Measurements from ENCODE around the gene PRKAR1B. TPM values are rescaled to one million over a fixed set of nuclear protein-coding genes. Genes with fewer than 3 reads are reported as not detected.

The PRKAR1B gene
- total and polyA plus RNA-seq, 10 of the 15 experiments (the other 5 are each of a cell fraction or from before 2014, with no cell fraction given) = 1.4 to 45.6 (median 19.3) TPM

DNA sequence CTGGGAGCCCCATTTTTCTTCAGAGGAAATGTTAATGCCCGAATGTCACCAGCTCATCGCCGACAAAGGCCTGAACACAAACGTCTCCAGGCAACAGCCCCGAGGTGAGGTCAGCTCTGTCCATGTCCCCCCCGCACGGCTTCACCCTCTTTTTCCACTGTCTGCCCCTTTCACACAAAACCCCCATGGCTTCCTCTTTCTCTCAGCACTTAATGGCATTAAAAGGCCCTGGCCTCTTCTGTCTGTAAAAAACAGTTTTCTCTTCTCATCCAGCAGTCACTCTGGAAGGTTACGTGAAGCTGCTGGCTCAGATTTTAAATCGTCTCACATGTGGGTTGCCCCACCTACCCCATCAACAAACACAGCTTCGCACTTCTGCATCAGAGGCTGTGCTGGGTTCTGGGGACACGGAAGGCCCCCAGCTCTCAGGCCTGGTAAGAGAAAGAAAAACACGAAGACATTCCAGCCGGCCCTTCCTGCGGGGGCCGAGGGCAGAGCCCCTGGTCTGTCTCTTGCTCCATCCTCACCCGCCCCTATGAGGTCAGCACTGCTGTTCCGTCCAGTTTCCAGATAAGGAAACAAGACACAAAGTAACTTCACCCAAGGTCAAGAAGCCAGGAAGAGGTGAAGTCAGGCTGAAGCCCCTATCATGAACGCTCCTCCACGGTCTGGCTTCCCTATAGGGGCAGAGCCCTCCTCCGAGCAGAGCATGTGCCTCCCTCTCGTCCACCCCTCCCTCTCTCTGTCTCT is 116.4 kb downstream of the PRKAR1B start:
- Histone ChIP-seq H2AFZ (ENCODE audit: control insufficient read depth, low read depth, low read length) (no peak overlapping the region), H3K4me2 (ENCODE audit: control insufficient read depth, insufficient read depth) (no peak overlapping the region), H3K4me1 (ENCODE audit: control insufficient read depth, insufficient read depth, low read length) (peaks cover 9% of the 10 kb centered on the region), H3K27me3 (replicated peaks in 1 of 2; ENCODE audit: control insufficient read depth in 2 of 2, insufficient read depth in 2 of 2, low read length in 1 of 2) (no peaks in the 10 kb centered on the region), H3K9ac (ENCODE audit: control insufficient read depth, insufficient read depth, low read length) (no peak overlapping the region), H3K27ac (ENCODE audit: control insufficient read depth, insufficient read depth) (no peak overlapping the region), H3K79me2 (ENCODE audit: control insufficient read depth, insufficient read depth, low read length) (peaks cover 4% of the 10 kb centered on the region), H4K20me1 (ENCODE audit: control insufficient read depth, insufficient read depth) (no peaks in the 10 kb centered on the region), H3K36me3 (ENCODE audit: control insufficient read depth in 2 of 2, insufficient read depth in 2 of 2, low read length in 1 of 2) (peaks cover 0 to 3% of the 10 kb centered on the region in 2 experiments; a peak in 1 of 4 replicates), H3K9me3 (replicated peaks; ENCODE audit: control insufficient read depth, insufficient read depth, low read length) (no peaks in the 10 kb centered on the region; the same call in 2 of the 3 replicates), H3K4me3 (no peak overlapping the region)
- RAD21 ChIA-PET (ENCODE audit: unreplicated experiment) = interaction anchor here (1.1 kb wide), 1 partner anchor 18 kb away, joined by 3 read pairs; no protein-coding TSS in a partner anchor
- ATAC-seq = peak; percentile 22
- 81% methylated on average over 21 of the region's 21 CpGs for WGBS (ENCODE audit: insufficient coverage, insufficient replicate concordance, low lambda C conversion rate, missing lambda C conversion rate)
- no peak for FAIRE-seq
- BruUV-seq (replicated peaks) = no TSS peak
- intact Hi-C loops (cut with micrococcal nuclease; ENCODE audit: unreplicated experiment) (no loop called here), in situ Hi-C loops (cut with MboI) (no loop called here)
- DNase-seq (ENCODE audit: low read depth, low spot score) = no peak
- TF ChIP-seq, protein P1, sequence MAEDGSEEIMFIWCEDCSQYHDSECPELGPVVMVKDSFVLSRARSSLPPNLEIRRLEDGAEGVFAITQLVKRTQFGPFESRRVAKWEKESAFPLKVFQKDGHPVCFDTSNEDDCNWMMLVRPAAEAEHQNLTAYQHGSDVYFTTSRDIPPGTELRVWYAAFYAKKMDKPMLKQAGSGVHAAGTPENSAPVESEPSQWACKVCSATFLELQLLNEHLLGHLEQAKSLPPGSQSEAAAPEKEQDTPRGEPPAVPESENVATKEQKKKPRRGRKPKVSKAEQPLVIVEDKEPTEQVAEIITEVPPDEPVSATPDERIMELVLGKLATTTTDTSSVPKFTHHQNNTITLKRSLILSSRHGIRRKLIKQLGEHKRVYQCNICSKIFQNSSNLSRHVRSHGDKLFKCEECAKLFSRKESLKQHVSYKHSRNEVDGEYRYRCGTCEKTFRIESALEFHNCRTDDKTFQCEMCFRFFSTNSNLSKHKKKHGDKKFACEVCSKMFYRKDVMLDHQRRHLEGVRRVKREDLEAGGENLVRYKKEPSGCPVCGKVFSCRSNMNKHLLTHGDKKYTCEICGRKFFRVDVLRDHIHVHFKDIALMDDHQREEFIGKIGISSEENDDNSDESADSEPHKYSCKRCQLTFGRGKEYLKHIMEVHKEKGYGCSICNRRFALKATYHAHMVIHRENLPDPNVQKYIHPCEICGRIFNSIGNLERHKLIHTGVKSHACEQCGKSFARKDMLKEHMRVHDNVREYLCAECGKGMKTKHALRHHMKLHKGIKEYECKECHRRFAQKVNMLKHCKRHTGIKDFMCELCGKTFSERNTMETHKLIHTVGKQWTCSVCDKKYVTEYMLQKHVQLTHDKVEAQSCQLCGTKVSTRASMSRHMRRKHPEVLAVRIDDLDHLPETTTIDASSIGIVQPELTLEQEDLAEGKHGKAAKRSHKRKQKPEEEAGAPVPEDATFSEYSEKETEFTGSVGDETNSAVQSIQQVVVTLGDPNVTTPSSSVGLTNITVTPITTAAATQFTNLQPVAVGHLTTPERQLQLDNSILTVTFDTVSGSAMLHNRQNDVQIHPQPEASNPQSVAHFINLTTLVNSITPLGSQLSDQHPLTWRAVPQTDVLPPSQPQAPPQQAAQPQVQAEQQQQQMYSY (CRISPR knock-in tag; IDR thresholded peaks at IDR 0.05) = no peak
- peak; percentile 6; the same call in 1 of the 2 replicates for TF ChIP-seq SPI1 (IDR thresholded peaks at IDR 0.05; ENCODE audit: borderline replicate concordance, insufficient read depth, low read depth, low read length)
- SMC1A ChIA-PET (ENCODE audit: uncharacterized antibody, unreplicated experiment) = no interaction called here
- CTCF ChIA-PET = no interaction called here
- POLR2A ChIA-PET = no interaction called here

All from GM12878 (cell line).